ENCODE data around the gene TSPAN18. TPM values are rescaled to one million over a fixed set of nuclear protein-coding genes. Genes with fewer than 3 reads are reported as not detected.

TSPAN18 gene, protein sequence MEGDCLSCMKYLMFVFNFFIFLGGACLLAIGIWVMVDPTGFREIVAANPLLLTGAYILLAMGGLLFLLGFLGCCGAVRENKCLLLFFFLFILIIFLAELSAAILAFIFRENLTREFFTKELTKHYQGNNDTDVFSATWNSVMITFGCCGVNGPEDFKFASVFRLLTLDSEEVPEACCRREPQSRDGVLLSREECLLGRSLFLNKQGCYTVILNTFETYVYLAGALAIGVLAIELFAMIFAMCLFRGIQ
- total RNA-seq (2014; rRNA removed) (not detected in 2 replicates), Bru-seq, nascent RNA (percentile 3 among the genes with signal in this experiment), BruChase-seq, experiment 1, labeled RNA remaining after a 6-hour chase (percentile 1 among the genes with signal in this experiment), BruChase-seq, experiment 2, labeled RNA remaining after a 2-hour chase (percentile 1 among the genes with signal in this experiment)
- long read RNA-seq, result 0 reads

DNA sequence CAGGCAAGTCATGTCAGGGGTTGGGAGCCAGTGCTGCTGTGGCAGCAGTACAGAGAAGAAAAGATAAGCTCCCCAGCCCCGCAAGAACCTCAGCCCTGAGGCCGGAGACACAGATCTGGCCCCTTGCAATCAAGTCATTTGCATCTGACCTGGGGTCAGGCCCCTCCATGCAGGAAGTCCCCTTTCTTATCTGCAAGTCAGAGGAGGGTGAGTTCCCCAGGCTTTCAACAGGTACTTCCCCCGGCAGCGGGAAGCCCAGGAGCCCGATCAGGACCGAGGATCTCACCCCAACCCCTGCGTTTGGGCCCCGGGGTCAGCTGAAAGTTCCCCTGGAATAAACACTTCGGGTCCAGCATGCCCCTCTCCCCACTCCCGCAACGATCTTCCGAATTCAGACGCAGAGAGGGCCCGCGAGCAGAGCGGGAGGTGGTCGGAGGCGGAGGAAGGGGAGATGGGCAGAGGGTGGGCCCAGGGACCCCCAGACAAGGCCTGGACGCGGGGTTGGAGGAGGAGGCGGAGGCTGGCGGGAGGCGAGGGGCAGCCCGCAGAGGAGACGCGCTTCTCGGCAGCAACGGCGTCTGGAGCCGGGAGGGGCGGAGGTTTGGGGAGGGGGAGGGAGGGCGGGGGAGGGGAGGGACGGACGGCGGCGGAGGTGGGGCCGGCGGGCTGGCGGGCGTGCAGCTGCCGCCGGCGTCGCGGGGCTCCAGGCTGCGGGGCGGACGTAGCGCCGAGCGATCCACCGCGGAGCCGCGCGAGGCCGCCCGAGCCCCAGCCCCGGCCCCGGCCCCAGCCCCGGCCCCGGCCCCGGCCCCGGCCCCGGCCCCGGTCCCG, at the start of gene TSPAN18:
Gene TSPAN18 (plus strand): TSS at position 680 of the 831 bp plus-strand sequence. CDS start 179,455 bp downstream, outside the sequence.
- ChIA-PET POLR2A (ENCODE audit: unreplicated experiment) (no interaction called here), CTCF (interaction anchor here (1.1 kb wide), 1 partner anchor 109 kb away, joined by 3 read pairs; no protein-coding TSS in a partner anchor)
- Histone ChIP-seq H3K9me2 (replicated peaks; ENCODE audit: low read length) (no peaks in the 10 kb centered on the region), H3F3A (ENCODE audit: low read length, unreplicated experiment) (no peaks in the 10 kb centered on the region), H2AFZ (ENCODE audit: low read length) (peak within 1 kb of the TSS; percentile 64), H3K4me1 (ENCODE audit: insufficient read depth, low read length) (peaks cover 4% of the 10 kb centered on the region; the same call in 1 of the 2 replicates), H3K36me3 (ENCODE audit: low read depth, low read length) (no peaks in the 10 kb centered on the region), H3K4me2 (ENCODE audit: low read length) (peak within 1 kb of the TSS; percentile 80), H3K9ac (ENCODE audit: low read length) (no peak within 1 kb of the TSS), H3K9me3 (ENCODE audit: low read length) (no peaks in the 10 kb centered on the region), H3K4me3 (ENCODE audit: low read length) (peak within 1 kb of the TSS; percentile 55), H3K27ac (ENCODE audit: low read length) (no peak within 1 kb of the TSS), H3K79me2 (ENCODE audit: low read length) (no peaks in the 10 kb centered on the region), H3K27me3 (ENCODE audit: low read length) (peaks cover 53% of the 10 kb centered on the region), H4K20me1 (ENCODE audit: low read length) (no peaks in the 10 kb centered on the region)
- no peak for ATAC-seq
- no TSS peak for BruUV-seq (replicated peaks)
- no peak for TF ChIP-seq EZH2 (IDR thresholded peaks at IDR 0.05; ENCODE audit: low read length, unreplicated experiment)
- TF ChIP-seq, protein P1, sequence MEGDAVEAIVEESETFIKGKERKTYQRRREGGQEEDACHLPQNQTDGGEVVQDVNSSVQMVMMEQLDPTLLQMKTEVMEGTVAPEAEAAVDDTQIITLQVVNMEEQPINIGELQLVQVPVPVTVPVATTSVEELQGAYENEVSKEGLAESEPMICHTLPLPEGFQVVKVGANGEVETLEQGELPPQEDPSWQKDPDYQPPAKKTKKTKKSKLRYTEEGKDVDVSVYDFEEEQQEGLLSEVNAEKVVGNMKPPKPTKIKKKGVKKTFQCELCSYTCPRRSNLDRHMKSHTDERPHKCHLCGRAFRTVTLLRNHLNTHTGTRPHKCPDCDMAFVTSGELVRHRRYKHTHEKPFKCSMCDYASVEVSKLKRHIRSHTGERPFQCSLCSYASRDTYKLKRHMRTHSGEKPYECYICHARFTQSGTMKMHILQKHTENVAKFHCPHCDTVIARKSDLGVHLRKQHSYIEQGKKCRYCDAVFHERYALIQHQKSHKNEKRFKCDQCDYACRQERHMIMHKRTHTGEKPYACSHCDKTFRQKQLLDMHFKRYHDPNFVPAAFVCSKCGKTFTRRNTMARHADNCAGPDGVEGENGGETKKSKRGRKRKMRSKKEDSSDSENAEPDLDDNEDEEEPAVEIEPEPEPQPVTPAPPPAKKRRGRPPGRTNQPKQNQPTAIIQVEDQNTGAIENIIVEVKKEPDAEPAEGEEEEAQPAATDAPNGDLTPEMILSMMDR (conservative IDR thresholded peaks at IDR 0.05; ENCODE audit: low read depth, low read length), result no peak
- no peak for TF ChIP-seq EZH2phosphoT487 (IDR thresholded peaks at IDR 0.05; ENCODE audit: borderline replicate concordance, low read length)
- intact Hi-C loops (cut with micrococcal nuclease), result loop anchor here (5.0 kb wide), 1 partner anchor 166 kb away; no protein-coding TSS in a partner anchor
- no peak for DNase-seq

DNA sequence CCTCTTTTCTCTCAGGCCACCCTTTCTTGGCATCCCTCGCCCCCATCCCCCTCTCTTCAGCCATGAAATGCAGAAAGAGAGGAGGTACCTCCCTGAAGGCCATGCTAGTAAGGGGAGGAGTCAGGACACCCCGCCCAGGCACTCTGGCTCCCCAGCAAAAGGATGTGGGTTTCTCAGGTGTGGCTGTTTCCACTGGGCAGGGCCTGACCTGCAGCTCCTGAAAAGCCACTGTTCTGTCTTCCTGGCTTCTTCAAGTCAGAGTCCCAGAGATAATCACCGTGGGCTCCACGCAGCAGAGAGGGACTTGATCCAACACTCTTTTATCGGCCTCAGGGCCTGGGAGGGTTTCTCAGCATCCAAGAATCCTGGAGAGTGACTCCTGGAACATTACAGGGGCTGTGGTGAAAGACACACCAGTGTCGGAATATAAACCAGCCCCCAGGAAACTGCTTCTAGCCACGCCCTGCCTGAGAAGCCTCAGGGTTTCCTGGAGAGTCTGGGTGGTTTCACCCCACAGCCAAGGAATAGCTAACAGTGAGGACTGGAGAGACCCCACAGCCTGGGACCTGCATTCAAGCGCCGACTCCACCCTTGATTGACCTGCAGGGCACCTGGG, 45.7 kb upstream of the TSPAN18 start:
- ChIA-PET CTCF (no interaction called here), POLR2A (ENCODE audit: unreplicated experiment) (no interaction called here)
- no peaks in the 10 kb centered on the region for H3F3A ChIP-seq (ENCODE audit: low read length, unreplicated experiment)
- H3K27ac ChIP-seq (ENCODE audit: low read length), result peak overlapping the region; percentile 5; the same call in 1 of the 2 replicates
- H3K4me1 ChIP-seq (ENCODE audit: insufficient read depth, low read length), result peaks cover 11% of the 10 kb centered on the region
- intact Hi-C loops (cut with micrococcal nuclease), result no loop called here
- H3K9me3 ChIP-seq (ENCODE audit: low read length), result no peaks in the 10 kb centered on the region
- peaks cover 8% of the 10 kb centered on the region; the same call in 1 of the 2 replicates for H3K27me3 ChIP-seq (ENCODE audit: low read length)
- no peaks in the 10 kb centered on the region for H4K20me1 ChIP-seq (ENCODE audit: low read length)
- TF ChIP-seq EZH2phosphoT487 (IDR thresholded peaks at IDR 0.05; ENCODE audit: borderline replicate concordance, low read length), result no peak
- TF ChIP-seq, protein P1 (conservative IDR thresholded peaks at IDR 0.05; ENCODE audit: low read depth, low read length), result no peak
- TF ChIP-seq EZH2 (IDR thresholded peaks at IDR 0.05; ENCODE audit: low read length, unreplicated experiment), result no peak
- 0 out of 2 replicates have a peak overlapping the region, but pooled peaks have one; percentile 48 for H2AFZ ChIP-seq (ENCODE audit: low read length)
- H3K36me3 ChIP-seq (ENCODE audit: low read depth, low read length), result no peaks in the 10 kb centered on the region
- ATAC-seq, result no peak
- peak overlapping the region; percentile 34 for H3K4me2 ChIP-seq (ENCODE audit: low read length)
- no peak overlapping the region for H3K4me3 ChIP-seq (ENCODE audit: low read length)
- no peaks in the 10 kb centered on the region for H3K79me2 ChIP-seq (ENCODE audit: low read length)
- H3K9ac ChIP-seq (ENCODE audit: low read length), result no peak overlapping the region
- H3K9me2 ChIP-seq (replicated peaks; ENCODE audit: low read length), result no peaks in the 10 kb centered on the region
- peak; percentile 26 for DNase-seq
- BruUV-seq (replicated peaks), result no TSS peak
